H9 (cell line): ENCODE measurements around the gene UMPS. TPM values are rescaled to one million over a fixed set of nuclear protein-coding genes. Genes with fewer than 3 reads are reported as not detected.
A peak's percentile ranks its signal among the peaks of the same experiment; 100 is the strongest.

Experiments used
- DNase-seq: peaks from one replicate; pipeline ENCODE4 v3.0.0-alpha.2; 2017
- H2AFZ ChIP-seq: one replicate; pipeline ENCODE4 v1.6.1; 2013; ENCODE audit warnings: mild to moderate bottlenecking, low read length, control low read depth, moderate library complexity
- H2AK5ac ChIP-seq: 2 replicates; pipeline ENCODE4 v1.6.1; 2013; ENCODE audit warnings: low read length, control low read depth, mixed read lengths; ENCODE audit not compliant: insufficient read length
- H2BK120ac ChIP-seq: one replicate; pipeline ENCODE4 v1.6.1; 2013; ENCODE audit warnings: low read depth, mild to moderate bottlenecking, low read length, control low read depth, inconsistent platforms; ENCODE audit not compliant: poor library complexity, severe bottlenecking
- H2BK12ac ChIP-seq: 2 replicates; pipeline ENCODE4 v1.6.1; 2013; ENCODE audit warnings: low read length, control low read depth, mixed read lengths, low read depth; ENCODE audit not compliant: insufficient read length
- H2BK15ac ChIP-seq: 2 replicates; pipeline ENCODE4 v1.6.1; 2013; ENCODE audit warnings: low read depth, low read length, control low read depth
- H2BK20ac ChIP-seq: one replicate; pipeline ENCODE4 v1.6.1; 2013; ENCODE audit warnings: low read depth, mild to moderate bottlenecking, low read length, control low read depth, inconsistent platforms; ENCODE audit not compliant: poor library complexity, severe bottlenecking
- H2BK5ac ChIP-seq: 2 replicates; pipeline ENCODE4 v1.6.1; 2013; ENCODE audit warnings: low read length, control low read depth, mixed read lengths; ENCODE audit not compliant: insufficient read length
- H3K14ac ChIP-seq: 2 replicates; pipeline ENCODE4 v1.6.1; 2013; ENCODE audit warnings: low read length, control low read depth; ENCODE audit not compliant: insufficient read depth
- H3K18ac ChIP-seq: 2 replicates; pipeline ENCODE4 v1.6.1; 2013; ENCODE audit warnings: low read depth, mild to moderate bottlenecking, mixed read lengths, low read length, control low read depth; ENCODE audit not compliant: insufficient read length
- H3K23ac ChIP-seq: 2 replicates; pipeline ENCODE4 v1.6.1; 2013; ENCODE audit warnings: low read length, control low read depth, mixed read lengths, low read depth; ENCODE audit not compliant: insufficient read length
- H3K23me2 ChIP-seq: 2 replicates; pipeline ENCODE4 v1.6.1; 2013; ENCODE audit warnings: low read depth, mild to moderate bottlenecking, mixed read lengths, low read length, control low read depth; ENCODE audit not compliant: insufficient read length, poor library complexity, severe bottlenecking
- H3K27ac ChIP-seq: 2 replicates; pipeline ENCODE4 v1.5.1; 2013; ENCODE audit warnings: low read length, control low read depth, mixed read lengths, low read depth; ENCODE audit not compliant: insufficient read length
- H3K27me3 ChIP-seq: 2 replicates; pipeline ENCODE4 v1.6.1; 2013; ENCODE audit warnings: low read length, control low read depth, inconsistent platforms; ENCODE audit not compliant: insufficient read depth
- H3K4ac ChIP-seq: 2 replicates; pipeline ENCODE4 v1.6.1; 2013; ENCODE audit warnings: low read depth, mild to moderate bottlenecking, control low read depth, inconsistent platforms, low read length, moderate library complexity
- H3K4me1 ChIP-seq: 2 replicates; pipeline ENCODE4 v1.6.1; 2013; ENCODE audit warnings: low read length, control low read depth, inconsistent platforms; ENCODE audit not compliant: insufficient read depth
- H3K4me2 ChIP-seq: 2 replicates; pipeline ENCODE4 v1.6.1; 2013; ENCODE audit warnings: low read length, control low read depth, mixed read lengths; ENCODE audit not compliant: insufficient read length, insufficient read depth
- H3K56ac ChIP-seq: 2 replicates; pipeline ENCODE4 v1.6.1; 2013; ENCODE audit warnings: low read depth, mild to moderate bottlenecking, mixed read lengths, low read length, control low read depth; ENCODE audit not compliant: insufficient read length
- H3K79me1 ChIP-seq: 2 replicates; pipeline ENCODE4 v1.6.1; 2013; ENCODE audit warnings: low read depth, mild to moderate bottlenecking, moderate library complexity, low read length, control low read depth, inconsistent platforms; ENCODE audit not compliant: insufficient read depth, poor library complexity, severe bottlenecking
- H3K79me2 ChIP-seq: 2 replicates; pipeline ENCODE4 v1.6.1; 2013; ENCODE audit warnings: low read length, control low read depth, inconsistent platforms; ENCODE audit not compliant: insufficient read depth
- H3K9ac ChIP-seq: 2 replicates; pipeline ENCODE4 v1.6.1; 2013; ENCODE audit warnings: low read length, control low read depth, mixed read lengths; ENCODE audit not compliant: insufficient read length; ENCODE audit errors: extremely low read depth
- H3K9me3 ChIP-seq: one replicate; pipeline ENCODE4 v1.6.1; 2013; ENCODE audit warnings: low read depth, low read length, inconsistent platforms; ENCODE audit not compliant: control insufficient read depth
- H3T11ph ChIP-seq: one replicate; pipeline ENCODE4 v1.6.1; 2013; ENCODE audit warnings: mild to moderate bottlenecking, low read length, control low read depth, inconsistent platforms
- H4K20me1 ChIP-seq: one replicate; pipeline ENCODE4 v1.6.1; 2013; ENCODE audit not compliant: control insufficient read depth, insufficient read length, insufficient read depth
- H4K5ac ChIP-seq: 2 replicates; pipeline ENCODE4 v1.6.1; 2013; ENCODE audit warnings: low read depth, mild to moderate bottlenecking, mixed read lengths, low read length, control low read depth; ENCODE audit not compliant: insufficient read length
- H4K8ac ChIP-seq: replicated peaks from 2 replicates; pipeline ENCODE4 v1.6.1; 2013; ENCODE audit warnings: low read length, control low read depth, mixed read lengths, low read depth; ENCODE audit not compliant: insufficient read length
- H4K91ac ChIP-seq: 2 replicates; pipeline ENCODE4 v1.6.1; 2013; ENCODE audit warnings: low read depth, mild to moderate bottlenecking, moderate library complexity, mixed read lengths, low read length, control low read depth; ENCODE audit not compliant: insufficient read length
- H3K27ac Mint-ChIP-seq, 3 experiments: 2 replicates in 2 of 3; 3 replicates in 1 of 3; pipeline ENCODE4 v1.8.0; 2020 to 2021; ENCODE audit warnings: mixed read lengths in 3 of 3, mild to moderate bottlenecking in 1 of 3, moderate library complexity in 1 of 3
- H3K27me3 Mint-ChIP-seq: 2 replicates; pipeline ENCODE4 v1.8.0; 2021; ENCODE audit warnings: low read depth, mild to moderate bottlenecking, moderate library complexity, mixed read lengths
- H3K36me3 Mint-ChIP-seq, 3 experiments: 2 replicates in 2 of 3; 3 replicates in 1 of 3; pipeline ENCODE4 v1.8.0; 2020 to 2021; ENCODE audit warnings: low read depth in 3 of 3, mixed read lengths in 3 of 3; ENCODE audit not compliant: insufficient read depth in 1 of 3
- H3K4me1 Mint-ChIP-seq, 2 experiments: 2 replicates each; pipeline ENCODE4 v1.8.0; 2020; ENCODE audit warnings: mixed read lengths in 2 of 2
- H3K4me3 Mint-ChIP-seq, 2 experiments: 2 replicates in 1 of 2; 3 replicates in 1 of 2; pipeline ENCODE4 v1.8.0; 2020 to 2021; ENCODE audit warnings: mild to moderate bottlenecking in 2 of 2, mixed read lengths in 2 of 2, moderate library complexity in 1 of 2
- H3K9me3 Mint-ChIP-seq, 2 experiments: 2 replicates in 1 of 2; 3 replicates in 1 of 2; pipeline ENCODE4 v1.8.0; 2020; ENCODE audit warnings: mild to moderate bottlenecking in 2 of 2, mixed read lengths in 2 of 2, moderate library complexity in 1 of 2
- WGBS: extraction: QIAGEN DNeasy Blood & Tissue Kit; methylation state at CpG from one replicate; pipeline ENCODE4 v1.1.7; 2013; ENCODE audit warnings: missing lambda C conversion rate, low lambda C conversion rate, mixed read lengths; ENCODE audit not compliant: insufficient read length; ENCODE audit errors: extremely low coverage; 5-methylcytosine and 5-hydroxymethylcytosine counted together
- total RNA-seq: library from RNA; stranded (reverse); gene quantifications from 2 replicates; pipeline ENCODE4 v1.2.1, GENCODE V29; 2021
- TF ChIP-seq, protein P1 (sequence below): fragments of 200-600 bp; sonication (generic); conservative IDR thresholded peaks from 3 replicates; pipeline ENCODE4 v1.8.0; 2021; ENCODE audit warnings: antibody characterized with exemption, mild to moderate bottlenecking

The UMPS gene
- total RNA-seq, 1 experiment from 2014 or later = 65.4 TPM

DNA sequence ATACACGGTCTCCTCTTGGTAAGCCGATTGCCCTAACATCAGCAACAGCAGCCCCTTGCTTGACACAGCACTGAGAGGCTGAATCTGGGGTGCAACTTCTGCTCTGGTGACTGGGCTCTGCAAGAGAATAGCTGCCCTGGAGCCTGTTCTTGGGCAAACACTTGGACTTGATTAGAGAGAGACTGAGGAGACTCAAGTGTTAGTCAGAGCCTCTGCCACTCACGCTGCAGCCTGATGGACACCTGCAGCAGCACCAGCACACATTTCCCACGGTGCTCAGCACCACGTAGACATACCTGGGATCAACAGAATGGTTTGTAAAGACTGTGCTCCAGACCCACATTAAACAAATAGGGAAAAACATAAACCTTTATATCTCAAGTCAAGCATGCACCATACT is 35.8 kb upstream of the UMPS start:
- no peak overlapping the region for H4K8ac ChIP-seq
- no peaks in the 10 kb centered on the region for H3K23me2 ChIP-seq
- no peak overlapping the region for H4K5ac ChIP-seq
- no peak overlapping the region for H3K56ac ChIP-seq
- no peaks in the 10 kb centered on the region for H3K79me2 ChIP-seq
- H3T11ph ChIP-seq = no peak overlapping the region
- no peak overlapping the region for H2BK15ac ChIP-seq
- H2BK120ac ChIP-seq = no peak overlapping the region
- H3K4me2 ChIP-seq = no peak overlapping the region
- H3K9me3 ChIP-seq = no peaks in the 10 kb centered on the region
- no peak overlapping the region for H3K4ac ChIP-seq
- no peak overlapping the region for H3K23ac ChIP-seq
- no peak overlapping the region for H3K18ac ChIP-seq
- H2BK12ac ChIP-seq = no peak overlapping the region
- no peaks in the 10 kb centered on the region for H3K4me1 ChIP-seq
- Mint-ChIP-seq H3K4me3 (no peak overlapping the region), H3K27me3 (peaks cover 3% of the 10 kb centered on the region; the same call in 1 of the 2 replicates), H3K9me3 (no peaks in the 10 kb centered on the region), H3K36me3 (no peaks in the 10 kb centered on the region), H3K27ac (no peak overlapping the region; a peak in 1 of 7 replicates), H3K4me1 (0 out of 4 replicates have a peak, but pooled peaks cover 2 to 3% of the 10 kb centered on the region in 2 experiments)
- no peaks in the 10 kb centered on the region for H4K20me1 ChIP-seq
- no peak overlapping the region for H3K9ac ChIP-seq
- no peak overlapping the region for H3K27ac ChIP-seq
- no peaks in the 10 kb centered on the region for H3K27me3 ChIP-seq
- H2AK5ac ChIP-seq = no peak overlapping the region
- no peak for DNase-seq
- no peaks in the 10 kb centered on the region for H3K79me1 ChIP-seq
- H2BK20ac ChIP-seq = no peak overlapping the region
- no peak overlapping the region for H2AFZ ChIP-seq
- TF ChIP-seq, protein P1, sequence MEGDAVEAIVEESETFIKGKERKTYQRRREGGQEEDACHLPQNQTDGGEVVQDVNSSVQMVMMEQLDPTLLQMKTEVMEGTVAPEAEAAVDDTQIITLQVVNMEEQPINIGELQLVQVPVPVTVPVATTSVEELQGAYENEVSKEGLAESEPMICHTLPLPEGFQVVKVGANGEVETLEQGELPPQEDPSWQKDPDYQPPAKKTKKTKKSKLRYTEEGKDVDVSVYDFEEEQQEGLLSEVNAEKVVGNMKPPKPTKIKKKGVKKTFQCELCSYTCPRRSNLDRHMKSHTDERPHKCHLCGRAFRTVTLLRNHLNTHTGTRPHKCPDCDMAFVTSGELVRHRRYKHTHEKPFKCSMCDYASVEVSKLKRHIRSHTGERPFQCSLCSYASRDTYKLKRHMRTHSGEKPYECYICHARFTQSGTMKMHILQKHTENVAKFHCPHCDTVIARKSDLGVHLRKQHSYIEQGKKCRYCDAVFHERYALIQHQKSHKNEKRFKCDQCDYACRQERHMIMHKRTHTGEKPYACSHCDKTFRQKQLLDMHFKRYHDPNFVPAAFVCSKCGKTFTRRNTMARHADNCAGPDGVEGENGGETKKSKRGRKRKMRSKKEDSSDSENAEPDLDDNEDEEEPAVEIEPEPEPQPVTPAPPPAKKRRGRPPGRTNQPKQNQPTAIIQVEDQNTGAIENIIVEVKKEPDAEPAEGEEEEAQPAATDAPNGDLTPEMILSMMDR = no peak
- no peak overlapping the region for H2BK5ac ChIP-seq
- H4K91ac ChIP-seq = no peak overlapping the region
- no CpG with 5 or more reads among the region's 5 CpGs for WGBS
- 0 out of 2 replicates have a peak overlapping the region, but pooled peaks have one; percentile 50 for H3K14ac ChIP-seq
